WTC11 (cell line): ENCODE measurements around the gene PSMB2. TPM values are rescaled to one million over a fixed set of nuclear protein-coding genes. Genes with fewer than 3 reads are reported as not detected.

ENCODE experiments used
- ATAC-seq: fragments of 200-7000 bp; cut with Tn5 transposase; 2 replicates; pipeline ENCODE4 v1.10.0; 2021; ENCODE audit warnings: mild to moderate bottlenecking, moderate library complexity
- CTCF ChIA-PET: fragments of 300-600 bp; sonication (Branson Sonifier 250); formaldehyde crosslinking; loops from one replicate; lab custom pipeline; 2021; ENCODE audit warnings: antibody characterized with exemption; lab: Charles Lee
- POLR2A ChIA-PET: fragments of 350-600 bp; sonication (Branson Sonifier 250); formaldehyde crosslinking; loops from one replicate; lab custom pipeline; 2021; ENCODE audit warnings: antibody characterized with exemption; lab: Charles Lee
- DNase-seq: peaks from one replicate; pipeline ENCODE4 v3.0.0; 2021; ENCODE audit warnings: low spot score
- H3K27ac Mint-ChIP-seq: 2 replicates; pipeline ENCODE4 v1.8.0; 2021; ENCODE audit warnings: mixed read lengths
- H3K27me3 Mint-ChIP-seq: 2 replicates; pipeline ENCODE4 v1.8.0; 2021; ENCODE audit warnings: low read depth, mild to moderate bottlenecking, moderate library complexity, mixed read lengths
- H3K36me3 Mint-ChIP-seq: 2 replicates; pipeline ENCODE4 v1.8.0; 2021; ENCODE audit warnings: mixed read lengths
- H3K4me1 Mint-ChIP-seq: 2 replicates; pipeline ENCODE4 v1.8.0; 2022; ENCODE audit warnings: mixed read lengths
- H3K4me3 Mint-ChIP-seq: 2 replicates; pipeline ENCODE4 v1.8.0; 2021; ENCODE audit warnings: mild to moderate bottlenecking, moderate library complexity, mixed read lengths
- H3K9me3 Mint-ChIP-seq: 2 replicates; pipeline ENCODE4 v1.8.0; 2021; ENCODE audit warnings: mixed read lengths
- AFF4 ChIP-seq: sonication (generic); formaldehyde crosslinking; IDR thresholded peaks from 2 replicates; pipeline ENCODE4 v1.8.1; 2023; ENCODE audit warnings: mild to moderate bottlenecking, missing genetic modification reagents, borderline replicate concordance
- ESRRA ChIP-seq: sonication (generic); formaldehyde crosslinking; IDR thresholded peaks from 2 replicates; pipeline ENCODE4 v1.8.1; 2022; ENCODE audit warnings: mild to moderate bottlenecking, missing genetic modification reagents, borderline replicate concordance
- HMGA2 ChIP-seq: fragments of 250-450 bp; sonication (Bioruptor Pico); IDR thresholded peaks from 2 replicates; pipeline ENCODE4 v1.4.0; 2021; ENCODE audit warnings: mild to moderate bottlenecking, moderate library complexity
- IRF1 ChIP-seq: sonication (generic); formaldehyde crosslinking; IDR thresholded peaks from 2 replicates; pipeline ENCODE4 v1.8.0; 2023; ENCODE audit warnings: missing genetic modification reagents
- JAZF1 ChIP-seq: fragments of 250-450 bp; sonication (Bioruptor Pico); IDR thresholded peaks from 2 replicates; pipeline ENCODE4 v1.9.0; 2021; ENCODE audit warnings: moderate library complexity, mild to moderate bottlenecking, inconsistent platforms
- JUN ChIP-seq: sonication (generic); formaldehyde crosslinking; IDR thresholded peaks from 2 replicates; pipeline ENCODE4 v1.8.0; 2023; ENCODE audit warnings: mild to moderate bottlenecking, missing genetic modification reagents
- KAT7 ChIP-seq: sonication (generic); formaldehyde crosslinking; IDR thresholded peaks from 2 replicates; pipeline ENCODE4 v1.8.1; 2023; ENCODE audit warnings: missing genetic modification reagents, mild to moderate bottlenecking, borderline replicate concordance
- NFE2L1 ChIP-seq: sonication (generic); formaldehyde crosslinking; IDR thresholded peaks from 2 replicates; pipeline ENCODE4 v1.8.1; 2023; ENCODE audit warnings: missing genetic modification reagents
- PRRX2 ChIP-seq: fragments of 250-450 bp; sonication (Bioruptor Pico); IDR thresholded peaks from 2 replicates; pipeline ENCODE4 v1.8.0; 2021; ENCODE audit warnings: mild to moderate bottlenecking
- SOX15 ChIP-seq: fragments of 250-450 bp; sonication (Bioruptor Pico); IDR thresholded peaks from 2 replicates; pipeline ENCODE4 v1.9.0; 2021; ENCODE audit warnings: mild to moderate bottlenecking
- USF1 ChIP-seq: sonication (generic); formaldehyde crosslinking; IDR thresholded peaks from 2 replicates; pipeline ENCODE4 v1.8.0; 2022; ENCODE audit warnings: mild to moderate bottlenecking, missing genetic modification reagents
- ZNF219 ChIP-seq: sonication (generic); formaldehyde crosslinking; IDR thresholded peaks from 2 replicates; pipeline ENCODE4 v1.8.0; 2023; ENCODE audit warnings: missing genetic modification reagents, mild to moderate bottlenecking, borderline replicate concordance
- ZNF425 ChIP-seq: fragments of 250-450 bp; sonication (Bioruptor Pico); conservative IDR thresholded peaks from 2 replicates; pipeline ENCODE4 v1.9.0; 2021; ENCODE audit warnings: mild to moderate bottlenecking
- total RNA-seq: library from RNA; stranded (reverse); gene quantifications from 3 replicates; pipeline ENCODE4 v1.2.3, GENCODE V29; 2021
- TF ChIP-seq, protein P1 (sequence below): sonication (generic); formaldehyde crosslinking; IDR thresholded peaks from 2 replicates; pipeline ENCODE4 v1.8.0; 2023; ENCODE audit warnings: mild to moderate bottlenecking, missing genetic modification reagents
- TF ChIP-seq, protein P2 (sequence below): sonication (generic); formaldehyde crosslinking; IDR thresholded peaks from 2 replicates; pipeline ENCODE4 v1.8.1; 2023; ENCODE audit warnings: mild to moderate bottlenecking, missing genetic modification reagents, moderate library complexity
- TF ChIP-seq, protein P3 (sequence below): sonication (generic); formaldehyde crosslinking; IDR thresholded peaks from 2 replicates; pipeline ENCODE4 v1.8.1; 2022; ENCODE audit warnings: mild to moderate bottlenecking, missing genetic modification reagents, moderate library complexity, borderline replicate concordance

The PSMB2 gene
- total RNA-seq, 1 experiment from 2014 or later, result 76.7 TPM

GRCh38 chr1:35576061-35576765 is 65.1 kb downstream of the PSMB2 start:
- Mint-ChIP-seq H3K4me3 (peak overlapping the region; percentile 72), H3K27me3 (peaks cover 90% of the 10 kb centered on the region), H3K9me3 (no peaks in the 10 kb centered on the region), H3K27ac (no peak overlapping the region), H3K36me3 (no peaks in the 10 kb centered on the region), H3K4me1 (peaks cover 38% of the 10 kb centered on the region)
- TF ChIP-seq, protein P1, sequence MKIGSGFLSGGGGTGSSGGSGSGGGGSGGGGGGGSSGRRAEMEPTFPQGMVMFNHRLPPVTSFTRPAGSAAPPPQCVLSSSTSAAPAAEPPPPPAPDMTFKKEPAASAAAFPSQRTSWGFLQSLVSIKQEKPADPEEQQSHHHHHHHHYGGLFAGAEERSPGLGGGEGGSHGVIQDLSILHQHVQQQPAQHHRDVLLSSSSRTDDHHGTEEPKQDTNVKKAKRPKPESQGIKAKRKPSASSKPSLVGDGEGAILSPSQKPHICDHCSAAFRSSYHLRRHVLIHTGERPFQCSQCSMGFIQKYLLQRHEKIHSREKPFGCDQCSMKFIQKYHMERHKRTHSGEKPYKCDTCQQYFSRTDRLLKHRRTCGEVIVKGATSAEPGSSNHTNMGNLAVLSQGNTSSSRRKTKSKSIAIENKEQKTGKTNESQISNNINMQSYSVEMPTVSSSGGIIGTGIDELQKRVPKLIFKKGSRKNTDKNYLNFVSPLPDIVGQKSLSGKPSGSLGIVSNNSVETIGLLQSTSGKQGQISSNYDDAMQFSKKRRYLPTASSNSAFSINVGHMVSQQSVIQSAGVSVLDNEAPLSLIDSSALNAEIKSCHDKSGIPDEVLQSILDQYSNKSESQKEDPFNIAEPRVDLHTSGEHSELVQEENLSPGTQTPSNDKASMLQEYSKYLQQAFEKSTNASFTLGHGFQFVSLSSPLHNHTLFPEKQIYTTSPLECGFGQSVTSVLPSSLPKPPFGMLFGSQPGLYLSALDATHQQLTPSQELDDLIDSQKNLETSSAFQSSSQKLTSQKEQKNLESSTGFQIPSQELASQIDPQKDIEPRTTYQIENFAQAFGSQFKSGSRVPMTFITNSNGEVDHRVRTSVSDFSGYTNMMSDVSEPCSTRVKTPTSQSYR (CRISPR knock-in tag), result no peak
- TF ChIP-seq ESRRA, result no peak
- no peak for TF ChIP-seq AFF4 (CRISPR knock-in tag)
- TF ChIP-seq, protein P2, sequence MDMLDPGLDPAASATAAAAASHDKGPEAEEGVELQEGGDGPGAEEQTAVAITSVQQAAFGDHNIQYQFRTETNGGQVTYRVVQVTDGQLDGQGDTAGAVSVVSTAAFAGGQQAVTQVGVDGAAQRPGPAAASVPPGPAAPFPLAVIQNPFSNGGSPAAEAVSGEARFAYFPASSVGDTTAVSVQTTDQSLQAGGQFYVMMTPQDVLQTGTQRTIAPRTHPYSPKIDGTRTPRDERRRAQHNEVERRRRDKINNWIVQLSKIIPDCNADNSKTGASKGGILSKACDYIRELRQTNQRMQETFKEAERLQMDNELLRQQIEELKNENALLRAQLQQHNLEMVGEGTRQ (CRISPR knock-in tag), result no peak
- no peak for TF ChIP-seq HMGA2 (CRISPR knock-in tag)
- TF ChIP-seq, protein P3, sequence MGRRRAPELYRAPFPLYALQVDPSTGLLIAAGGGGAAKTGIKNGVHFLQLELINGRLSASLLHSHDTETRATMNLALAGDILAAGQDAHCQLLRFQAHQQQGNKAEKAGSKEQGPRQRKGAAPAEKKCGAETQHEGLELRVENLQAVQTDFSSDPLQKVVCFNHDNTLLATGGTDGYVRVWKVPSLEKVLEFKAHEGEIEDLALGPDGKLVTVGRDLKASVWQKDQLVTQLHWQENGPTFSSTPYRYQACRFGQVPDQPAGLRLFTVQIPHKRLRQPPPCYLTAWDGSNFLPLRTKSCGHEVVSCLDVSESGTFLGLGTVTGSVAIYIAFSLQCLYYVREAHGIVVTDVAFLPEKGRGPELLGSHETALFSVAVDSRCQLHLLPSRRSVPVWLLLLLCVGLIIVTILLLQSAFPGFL (CRISPR knock-in tag), result no peak
- TF ChIP-seq PRRX2, result no peak
- no peak for TF ChIP-seq JAZF1 (CRISPR knock-in tag)
- no peak for TF ChIP-seq USF1 (CRISPR knock-in tag)
- no peak for TF ChIP-seq SOX15 (CRISPR knock-in tag)
- no peak for TF ChIP-seq JUN (CRISPR knock-in tag)
- no peak for TF ChIP-seq KAT7 (CRISPR knock-in tag)
- no peak for TF ChIP-seq ZNF219 (CRISPR knock-in tag)
- no peak for TF ChIP-seq NFE2L1 (CRISPR knock-in tag)
- ATAC-seq, result no peak
- DNase-seq, result no peak
- CTCF ChIA-PET, result interaction anchor here (0.6 to 4.5 kb wide), 4 partner anchors 12 to 203 kb away, joined by 5 to 35 read pairs (median 8); no protein-coding TSS in a partner anchor
- POLR2A ChIA-PET, result no interaction called here

- H3K4me3 Mint-ChIP-seq, result peak overlapping the region; percentile 14
- H3K27me3 Mint-ChIP-seq, result peaks cover 97% of the 10 kb centered on the region
- ATAC-seq, result no peak
- no peak for DNase-seq
- H3K4me1 Mint-ChIP-seq, result peaks cover 38% of the 10 kb centered on the region
- H3K9me3 Mint-ChIP-seq, result no peaks in the 10 kb centered on the region
- ChIA-PET POLR2A (no interaction called here), CTCF (interaction anchor here (0.6 to 4.5 kb wide), 4 partner anchors 11 to 204 kb away, joined by 5 to 35 read pairs (median 12); no protein-coding TSS in a partner anchor)
- H3K27ac Mint-ChIP-seq, result no peak overlapping the region
- H3K36me3 Mint-ChIP-seq, result no peaks in the 10 kb centered on the region
- TF ChIP-seq IRF1 (CRISPR knock-in tag) (no peak), ZNF425 (no peak)
Observed at GRCh38 chr1:35575416-35575958, 65.8 kb downstream of the PSMB2 start.
